ENCODE data around the gene SMCO4.
"Not testable (repeated sequence)": the region's sequence is repeated elsewhere in the genome, so short reads cannot be mapped to it uniquely, and the experiment has no call there.

The SMCO4 gene

DNA sequence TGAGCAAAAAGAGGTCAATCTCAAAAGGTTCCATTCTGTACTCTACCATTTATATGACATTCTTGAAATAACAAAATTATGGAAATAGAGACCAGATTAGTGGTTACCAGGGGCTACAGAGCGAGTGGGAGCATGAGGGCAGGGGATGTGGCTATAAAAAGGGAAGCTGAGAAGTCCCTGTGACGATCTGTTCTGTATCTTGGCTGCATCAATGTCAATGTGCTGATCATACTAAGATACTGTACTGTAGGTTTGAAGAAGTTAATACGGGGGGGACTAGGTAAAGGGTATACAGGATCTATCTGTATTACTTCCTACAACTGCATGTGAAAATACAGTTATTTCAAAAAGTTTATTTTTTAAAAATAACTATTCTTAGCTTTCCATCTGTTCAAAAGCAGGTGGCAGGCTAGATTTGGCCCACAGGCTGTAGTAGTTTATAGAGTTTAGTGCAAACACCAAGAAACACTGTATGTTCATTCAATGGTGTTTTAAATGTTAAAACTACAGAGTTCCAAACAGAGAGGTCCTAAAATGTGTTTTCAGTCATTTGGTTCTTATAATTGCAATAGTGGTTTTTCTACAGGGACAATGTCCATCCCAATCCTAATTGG lies 78.2 kb downstream of the SMCO4 start:
- DNase-seq, result no peak

DNA sequence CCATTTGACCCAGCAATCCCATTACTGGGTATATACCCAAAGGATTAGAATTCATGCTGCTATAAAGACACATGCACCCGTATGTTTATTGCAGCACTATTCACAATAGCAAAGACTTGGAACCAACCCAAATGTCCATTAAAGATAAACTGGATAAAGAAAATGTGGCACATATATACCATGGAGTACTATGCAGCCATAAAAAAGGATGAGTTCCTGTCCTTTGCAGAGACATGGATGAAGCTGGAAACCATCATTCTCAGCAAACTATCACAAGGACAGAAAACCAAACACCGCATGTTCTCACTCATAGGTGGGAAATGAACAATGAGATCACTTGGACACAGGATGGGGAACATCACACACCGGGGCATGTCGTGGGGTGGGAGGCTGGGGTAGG lies 79.5 kb downstream of the SMCO4 start:
- DNase-seq, result not testable (repeated sequence)

DNA sequence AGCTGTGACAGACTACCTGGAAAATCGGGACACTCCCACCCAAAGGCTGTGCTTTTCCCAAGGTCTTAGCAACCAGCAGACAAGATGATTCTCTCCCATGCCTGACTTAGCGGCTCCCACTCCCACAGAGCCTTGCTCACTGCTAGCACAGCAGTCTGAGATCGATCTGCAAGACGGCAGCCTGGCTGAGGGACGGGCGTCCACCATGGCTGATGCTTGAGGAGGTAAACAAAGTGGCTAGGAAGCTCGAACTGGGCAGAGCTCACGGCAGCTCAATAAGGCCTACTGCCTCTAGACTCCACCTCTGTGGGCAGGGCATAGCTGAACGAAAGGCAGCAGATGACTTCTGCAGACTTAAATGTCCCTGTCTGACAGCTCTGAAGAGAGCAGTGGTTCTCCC lies 84.9 kb downstream of the SMCO4 start:
- no peak for DNase-seq

DNA sequence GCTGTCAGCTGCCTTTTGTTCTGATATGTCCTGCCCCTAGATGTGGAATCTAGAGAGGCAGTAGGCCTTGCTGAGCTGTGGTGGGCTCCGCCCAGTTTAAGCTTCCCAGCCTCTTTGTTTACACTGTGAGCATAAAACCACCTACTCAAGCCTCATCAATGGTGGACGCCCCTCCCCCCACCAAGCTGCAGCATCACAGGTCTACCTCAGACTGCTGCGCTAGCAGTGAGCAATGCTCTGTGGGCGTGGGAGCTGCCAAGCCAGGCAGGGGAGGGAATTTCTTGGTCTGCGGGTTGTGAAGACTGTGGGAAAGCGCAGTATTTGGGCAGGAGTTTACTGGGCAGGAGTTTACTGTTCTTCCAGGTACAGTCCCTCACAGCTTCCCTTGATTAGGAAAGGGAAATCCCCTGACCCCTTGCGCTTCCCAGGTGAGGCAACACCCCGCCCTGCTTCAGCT lies 98.5 kb downstream of the SMCO4 start:
- DNase-seq, result no peak

DNA sequence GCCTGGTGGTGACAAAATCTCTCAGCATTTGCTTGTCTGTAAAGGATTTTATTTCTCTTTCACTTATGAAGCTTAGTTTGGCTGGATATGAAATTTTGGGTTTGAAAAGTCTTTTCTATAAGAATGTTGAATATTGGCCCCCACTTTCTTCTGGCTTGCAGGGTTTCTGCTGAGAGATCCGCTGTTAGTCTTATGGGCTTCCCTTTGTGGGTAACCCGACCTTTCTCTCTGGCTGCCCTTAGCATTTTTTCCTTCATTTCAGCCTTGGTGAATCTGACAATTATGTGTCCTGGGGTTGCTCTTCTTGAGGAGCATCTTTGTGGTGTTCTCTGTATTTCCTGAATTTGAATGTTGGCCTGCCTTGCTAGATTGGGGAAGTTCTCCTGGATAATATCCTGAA lies 100.0 kb downstream of the SMCO4 start:
- DNase-seq, result not testable (repeated sequence)

DNA sequence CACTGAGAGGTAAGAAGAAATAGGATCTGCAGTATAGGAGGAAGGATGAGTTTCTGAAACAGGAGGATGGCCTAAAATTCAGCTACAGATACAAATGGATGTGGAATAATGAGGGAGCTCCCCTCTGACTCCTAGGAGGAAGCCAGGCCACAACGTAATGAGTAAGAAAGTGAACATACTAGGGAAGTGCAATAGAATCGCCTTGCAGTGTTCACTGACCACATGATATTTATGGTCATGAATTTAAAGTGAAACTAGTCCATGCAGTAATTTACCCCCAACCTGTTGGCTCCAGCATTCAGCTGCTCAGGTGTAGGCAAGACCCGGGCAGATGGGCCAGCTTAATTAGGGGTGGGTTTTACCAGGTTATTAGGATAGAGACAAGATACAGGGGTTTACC lies 110.9 kb downstream of the SMCO4 start:
- no peak for DNase-seq
